Measurements from ENCODE around the gene ZNF891.

- TF ChIP-seq FOXS1 (CRISPR knock-in tag; IDR thresholded peaks at IDR 0.05): no peak
- TF ChIP-seq CHD2 (IDR thresholded peaks at IDR 0.05; ENCODE audit: low read length, partially characterized antibody): no peak
- TF ChIP-seq, protein P1, sequence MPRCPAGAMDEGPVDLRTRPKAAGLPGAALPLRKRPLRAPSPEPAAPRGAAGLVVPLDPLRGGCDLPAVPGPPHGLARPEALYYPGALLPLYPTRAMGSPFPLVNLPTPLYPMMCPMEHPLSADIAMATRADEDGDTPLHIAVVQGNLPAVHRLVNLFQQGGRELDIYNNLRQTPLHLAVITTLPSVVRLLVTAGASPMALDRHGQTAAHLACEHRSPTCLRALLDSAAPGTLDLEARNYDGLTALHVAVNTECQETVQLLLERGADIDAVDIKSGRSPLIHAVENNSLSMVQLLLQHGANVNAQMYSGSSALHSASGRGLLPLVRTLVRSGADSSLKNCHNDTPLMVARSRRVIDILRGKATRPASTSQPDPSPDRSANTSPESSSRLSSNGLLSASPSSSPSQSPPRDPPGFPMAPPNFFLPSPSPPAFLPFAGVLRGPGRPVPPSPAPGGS (IDR thresholded peaks at IDR 0.05): no peak
- no peak for TF ChIP-seq CTCF (IDR thresholded peaks at IDR 0.05)
- TF ChIP-seq, protein P2, sequence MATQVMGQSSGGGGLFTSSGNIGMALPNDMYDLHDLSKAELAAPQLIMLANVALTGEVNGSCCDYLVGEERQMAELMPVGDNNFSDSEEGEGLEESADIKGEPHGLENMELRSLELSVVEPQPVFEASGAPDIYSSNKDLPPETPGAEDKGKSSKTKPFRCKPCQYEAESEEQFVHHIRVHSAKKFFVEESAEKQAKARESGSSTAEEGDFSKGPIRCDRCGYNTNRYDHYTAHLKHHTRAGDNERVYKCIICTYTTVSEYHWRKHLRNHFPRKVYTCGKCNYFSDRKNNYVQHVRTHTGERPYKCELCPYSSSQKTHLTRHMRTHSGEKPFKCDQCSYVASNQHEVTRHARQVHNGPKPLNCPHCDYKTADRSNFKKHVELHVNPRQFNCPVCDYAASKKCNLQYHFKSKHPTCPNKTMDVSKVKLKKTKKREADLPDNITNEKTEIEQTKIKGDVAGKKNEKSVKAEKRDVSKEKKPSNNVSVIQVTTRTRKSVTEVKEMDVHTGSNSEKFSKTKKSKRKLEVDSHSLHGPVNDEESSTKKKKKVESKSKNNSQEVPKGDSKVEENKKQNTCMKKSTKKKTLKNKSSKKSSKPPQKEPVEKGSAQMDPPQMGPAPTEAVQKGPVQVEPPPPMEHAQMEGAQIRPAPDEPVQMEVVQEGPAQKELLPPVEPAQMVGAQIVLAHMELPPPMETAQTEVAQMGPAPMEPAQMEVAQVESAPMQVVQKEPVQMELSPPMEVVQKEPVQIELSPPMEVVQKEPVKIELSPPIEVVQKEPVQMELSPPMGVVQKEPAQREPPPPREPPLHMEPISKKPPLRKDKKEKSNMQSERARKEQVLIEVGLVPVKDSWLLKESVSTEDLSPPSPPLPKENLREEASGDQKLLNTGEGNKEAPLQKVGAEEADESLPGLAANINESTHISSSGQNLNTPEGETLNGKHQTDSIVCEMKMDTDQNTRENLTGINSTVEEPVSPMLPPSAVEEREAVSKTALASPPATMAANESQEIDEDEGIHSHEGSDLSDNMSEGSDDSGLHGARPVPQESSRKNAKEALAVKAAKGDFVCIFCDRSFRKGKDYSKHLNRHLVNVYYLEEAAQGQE (IDR thresholded peaks at IDR 0.05): no peak
- no peak for TF ChIP-seq HOXA7 (CRISPR knock-in tag; IDR thresholded peaks at IDR 0.05)
- TF ChIP-seq MAX (IDR thresholded peaks at IDR 0.05): no peak
- TF ChIP-seq JUN (IDR thresholded peaks at IDR 0.05): no peak
- no peak for TF ChIP-seq POLR2A (IDR thresholded peaks at IDR 0.05; ENCODE audit: low read length)
- no peak for TF ChIP-seq USF2 (IDR thresholded peaks at IDR 0.05)
- TF ChIP-seq SMC3 (IDR thresholded peaks at IDR 0.05): no peak
- TF ChIP-seq POLR2AphosphoS2 (conservative IDR thresholded peaks at IDR 0.05; ENCODE audit: low read length): no peak
These were observed 9.5 kb downstream of the ZNF891 start for GRCh38 chr12:133120385-133121191.

Measured in A549 (cell line).